IgD-negative memory B cell (primary cell): ENCODE data around the gene MEGF11. TPM values are rescaled to one million over a fixed set of nuclear protein-coding genes. Genes with fewer than 3 reads are reported as not detected.

ENCODE experiments used
- H3K27ac Mint-ChIP-seq, 3 donors: one replicate each; pipeline ENCODE4 v1.8.0; 2020 to 2022; ENCODE audit warnings: mild to moderate bottlenecking in 3 of 3, mixed read lengths in 3 of 3, moderate library complexity in 1 of 3
- H3K27me3 Mint-ChIP-seq: one replicate; pipeline ENCODE4 v1.8.0; 2021; ENCODE audit warnings: mixed read lengths
- H3K36me3 Mint-ChIP-seq: one replicate; pipeline ENCODE4 v1.8.0; 2020; ENCODE audit warnings: mild to moderate bottlenecking, mixed read lengths
- H3K4me1 Mint-ChIP-seq, 3 donors: one replicate each; pipeline ENCODE4 v1.8.0; 2020 to 2022; ENCODE audit warnings: mixed read lengths in 3 of 3, mild to moderate bottlenecking in 1 of 3
- H3K4me3 Mint-ChIP-seq, 4 donors: one replicate each; pipeline ENCODE4 v1.8.0; 2020 to 2022; ENCODE audit warnings: mild to moderate bottlenecking in 4 of 4, mixed read lengths in 4 of 4, moderate library complexity in 3 of 4
- H3K9me3 Mint-ChIP-seq, 3 donors: one replicate each; pipeline ENCODE4 v1.8.0; 2020 to 2021; ENCODE audit warnings: mixed read lengths in 3 of 3, mild to moderate bottlenecking in 1 of 3
- polyA plus RNA-seq: library from polyadenylated mRNA; unstranded; fragments of 300-500 nt; fragmentation: Illumina TruSeq; gene quantifications from one replicate; pipeline ENCODE4 v1.2.3, GENCODE V29; 2021

MEGF11 gene
- polyA plus RNA-seq, 1 donor from 2014 or later, result 0.41 TPM

- Mint-ChIP-seq H3K36me3 (no peaks in the 10 kb centered on the region), H3K4me3 (no peak overlapping the region), H3K9me3 (peaks cover 0 to 1% (median 0%) of the 10 kb centered on the region in 3 donors), H3K4me1 (no peaks in the 10 kb centered on the region), H3K27me3 (peaks cover 30% of the 10 kb centered on the region), H3K27ac (no peak overlapping the region)
Observed at GRCh38 chr15:65969865-65970816, 283.4 kb downstream of the MEGF11 start.

DNA sequence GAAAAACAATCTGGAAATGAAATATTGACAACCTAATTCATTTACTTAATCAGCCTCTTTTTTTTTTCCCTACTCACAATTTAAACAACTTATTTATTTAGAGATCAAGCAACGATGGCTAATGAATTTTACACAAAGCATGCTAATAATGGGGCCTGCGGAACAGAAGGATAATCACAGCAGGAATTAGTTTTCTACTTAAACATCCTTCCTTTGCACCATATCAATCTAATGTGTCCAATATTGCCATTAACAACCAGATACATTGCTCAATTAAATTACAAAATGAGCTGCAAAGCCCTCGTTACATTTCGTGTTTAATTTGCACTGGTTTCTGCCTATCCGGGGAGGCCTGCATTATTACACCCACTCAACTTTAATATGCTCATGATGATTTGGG is 285.0 kb downstream of the MEGF11 start:
- H3K4me3 Mint-ChIP-seq, result no peak overlapping the region
- H3K9me3 Mint-ChIP-seq, result peaks cover 0 to 1% (median 0%) of the 10 kb centered on the region in 3 donors
- no peaks in the 10 kb centered on the region for H3K4me1 Mint-ChIP-seq
- no peaks in the 10 kb centered on the region for H3K36me3 Mint-ChIP-seq
- no peak overlapping the region for H3K27ac Mint-ChIP-seq
- peaks cover 33% of the 10 kb centered on the region for H3K27me3 Mint-ChIP-seq

DNA sequence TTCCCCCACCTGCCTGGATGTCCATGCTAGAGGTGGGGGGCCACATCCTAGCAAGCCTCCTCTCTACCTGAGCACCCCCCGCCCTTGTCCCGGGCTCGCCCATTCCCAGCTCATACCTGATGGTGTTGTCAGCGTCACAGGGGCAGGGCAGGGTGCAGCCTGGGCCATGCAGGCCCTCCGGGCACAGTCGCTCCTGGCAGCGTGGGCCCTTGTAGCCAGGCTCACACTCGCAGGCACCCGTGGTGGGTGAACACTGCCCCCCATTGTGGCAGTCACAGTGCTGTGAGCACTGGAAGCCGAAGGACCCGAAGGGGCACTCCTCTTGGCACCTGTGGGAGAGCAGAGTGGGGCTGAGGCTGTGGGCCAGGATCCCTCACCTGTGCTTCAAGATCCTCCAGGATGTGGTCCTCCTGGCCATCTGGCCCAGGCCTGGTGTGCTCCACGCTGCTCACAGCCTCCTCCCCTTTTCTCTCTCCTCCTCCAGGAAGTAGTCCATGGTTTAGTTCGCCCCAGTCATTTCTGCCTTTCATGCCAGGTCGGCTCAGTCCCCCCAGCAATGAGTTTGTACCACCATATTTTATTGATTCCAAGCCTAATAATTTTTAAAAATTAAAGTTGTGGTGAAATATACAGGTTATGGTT is 288.6 kb downstream of the MEGF11 start:
- Mint-ChIP-seq H3K9me3 (peaks cover 0 to 1% (median 0%) of the 10 kb centered on the region in 3 donors), H3K27me3 (peaks cover 31% of the 10 kb centered on the region), H3K4me3 (no peak overlapping the region), H3K27ac (no peak overlapping the region), H3K4me1 (peaks cover 0 to 2% (median 2%) of the 10 kb centered on the region in 3 donors), H3K36me3 (peaks cover 1% of the 10 kb centered on the region)

DNA sequence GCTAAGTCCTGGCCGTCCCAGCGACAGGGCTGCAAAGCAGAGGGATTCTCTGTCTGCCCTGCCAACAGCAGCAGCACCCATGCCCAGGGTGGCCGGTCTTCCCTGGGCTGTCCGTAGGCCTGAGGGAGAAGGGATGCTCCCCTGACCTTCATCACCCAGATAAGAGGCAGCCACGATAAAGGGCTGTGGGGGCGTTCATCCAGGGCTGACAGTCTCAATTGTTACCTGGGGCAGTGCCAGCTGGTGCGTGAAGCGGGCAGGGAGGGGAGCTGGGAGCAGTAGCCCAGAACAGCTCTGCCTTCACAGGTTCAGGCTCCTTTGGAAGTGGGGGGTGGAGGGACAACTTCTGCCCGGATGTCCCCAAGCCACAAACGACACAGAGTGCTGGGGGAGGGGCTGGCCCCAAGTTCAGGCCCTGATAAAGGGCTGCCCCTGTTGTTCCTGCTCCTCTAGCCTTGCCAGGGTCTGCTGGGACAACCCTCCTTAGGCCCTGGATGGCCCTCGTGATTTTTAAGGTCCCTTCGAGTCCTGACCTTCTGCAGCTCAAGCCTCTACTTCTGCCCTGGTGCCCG is 289.6 kb downstream of the MEGF11 start:
- H3K27ac Mint-ChIP-seq, result no peak overlapping the region
- peaks cover 27% of the 10 kb centered on the region for H3K27me3 Mint-ChIP-seq
- peaks cover 0 to 2% (median 2%) of the 10 kb centered on the region in 3 donors for H3K4me1 Mint-ChIP-seq

GRCh38 chr15:65963358-65963757 is 290.2 kb downstream of the MEGF11 start:
- Mint-ChIP-seq H3K9me3 (no peaks in the 10 kb centered on the region), H3K4me3 (no peak overlapping the region)

More for the DNA sequence above, 289.6 kb downstream of the MEGF11 start:
- H3K9me3 Mint-ChIP-seq, result no peaks in the 10 kb centered on the region
- H3K36me3 Mint-ChIP-seq, result peaks cover 1% of the 10 kb centered on the region
- H3K4me3 Mint-ChIP-seq, result no peak overlapping the region

DNA sequence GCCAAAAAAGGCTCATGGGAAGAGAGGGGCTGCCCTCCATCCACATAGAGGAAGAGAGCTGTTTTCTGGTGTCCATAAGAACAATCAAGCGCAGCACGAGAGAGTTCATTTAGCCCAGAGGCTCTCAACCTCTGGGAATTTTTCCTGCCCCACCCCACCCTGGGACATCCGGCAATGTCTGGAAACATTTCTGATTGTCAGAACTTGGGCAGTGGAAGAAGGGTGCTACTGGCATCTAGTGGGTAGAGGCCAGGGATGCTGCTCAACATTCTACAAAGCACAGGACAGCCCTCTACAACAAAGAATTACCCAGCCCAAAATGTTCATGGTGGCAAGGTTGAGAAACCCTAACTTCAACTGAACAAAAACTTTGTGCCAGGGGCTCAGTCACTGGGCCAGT is 291.4 kb downstream of the MEGF11 start:
- no peak overlapping the region for H3K27ac Mint-ChIP-seq
- H3K4me3 Mint-ChIP-seq, result no peak overlapping the region
- H3K27me3 Mint-ChIP-seq, result peaks cover 19% of the 10 kb centered on the region
- peaks cover 1% of the 10 kb centered on the region for H3K36me3 Mint-ChIP-seq
- peaks cover 0 to 2% (median 2%) of the 10 kb centered on the region in 3 donors for H3K4me1 Mint-ChIP-seq
- no peaks in the 10 kb centered on the region for H3K9me3 Mint-ChIP-seq

More at GRCh38 chr15:65963358-65963757, 290.2 kb downstream of the MEGF11 start:
- peaks cover 0 to 2% (median 2%) of the 10 kb centered on the region in 3 donors for H3K4me1 Mint-ChIP-seq
- no peak overlapping the region for H3K27ac Mint-ChIP-seq
- H3K36me3 Mint-ChIP-seq, result peaks cover 1% of the 10 kb centered on the region
- peaks cover 27% of the 10 kb centered on the region for H3K27me3 Mint-ChIP-seq

DNA sequence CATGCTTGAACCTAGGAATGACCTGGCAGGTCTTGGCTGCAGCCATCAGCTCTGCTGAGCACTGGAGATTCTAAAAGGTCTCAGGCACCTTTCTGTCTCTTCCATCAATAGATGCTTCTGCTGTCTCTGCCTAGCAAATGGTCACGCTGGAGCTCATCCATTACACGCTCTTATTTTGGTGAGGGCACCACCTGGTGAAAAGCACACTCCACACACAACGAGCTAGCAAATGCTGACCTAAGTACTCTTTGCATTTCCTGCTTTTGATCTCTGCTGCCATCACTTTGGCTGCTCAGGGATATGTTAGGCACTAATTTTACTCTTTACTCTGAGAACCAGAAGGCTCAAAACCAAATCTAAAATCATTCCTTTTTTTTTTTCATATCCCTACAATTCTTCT is 293.0 kb downstream of the MEGF11 start:
- Mint-ChIP-seq H3K27ac (no peak overlapping the region), H3K4me3 (no peak overlapping the region), H3K9me3 (no peaks in the 10 kb centered on the region), H3K4me1 (peaks cover 0 to 2% (median 2%) of the 10 kb centered on the region in 3 donors), H3K36me3 (peaks cover 1% of the 10 kb centered on the region), H3K27me3 (peaks cover 16% of the 10 kb centered on the region)

- Mint-ChIP-seq H3K36me3 (peaks cover 1% of the 10 kb centered on the region), H3K27ac (no peak overlapping the region), H3K4me3 (no peak overlapping the region), H3K4me1 (peaks cover 0 to 12% (median 11%) of the 10 kb centered on the region in 3 donors), H3K9me3 (no peaks in the 10 kb centered on the region), H3K27me3 (peaks cover 13% of the 10 kb centered on the region)
Observed at GRCh38 chr15:65958835-65959234, 294.7 kb downstream of the MEGF11 start.

DNA sequence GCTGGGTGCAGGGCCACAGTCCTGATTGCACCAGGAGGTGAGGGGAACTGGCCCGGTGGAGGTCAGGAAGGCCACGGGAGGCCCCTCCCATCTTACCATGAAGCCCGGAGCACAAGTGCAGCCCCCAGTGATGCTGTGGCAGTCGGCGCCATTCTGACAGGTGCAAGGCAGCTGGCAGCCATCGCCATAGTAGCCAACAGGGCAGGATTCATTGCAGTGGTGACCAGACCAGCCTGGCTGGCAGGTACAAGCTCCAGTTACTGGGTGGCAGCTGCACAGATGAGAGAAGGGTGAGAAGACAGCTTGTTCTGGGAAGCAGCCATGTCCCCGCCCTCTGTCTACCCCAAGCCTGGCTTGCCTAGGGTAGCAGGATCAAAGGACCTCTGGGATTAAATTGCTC is 296.1 kb downstream of the MEGF11 start:
- Mint-ChIP-seq H3K27ac (no peak overlapping the region), H3K4me3 (no peak overlapping the region), H3K36me3 (peaks cover 1% of the 10 kb centered on the region), H3K9me3 (no peaks in the 10 kb centered on the region), H3K4me1 (peaks cover 0 to 17% (median 16%) of the 10 kb centered on the region in 3 donors), H3K27me3 (peaks cover 7% of the 10 kb centered on the region)

DNA sequence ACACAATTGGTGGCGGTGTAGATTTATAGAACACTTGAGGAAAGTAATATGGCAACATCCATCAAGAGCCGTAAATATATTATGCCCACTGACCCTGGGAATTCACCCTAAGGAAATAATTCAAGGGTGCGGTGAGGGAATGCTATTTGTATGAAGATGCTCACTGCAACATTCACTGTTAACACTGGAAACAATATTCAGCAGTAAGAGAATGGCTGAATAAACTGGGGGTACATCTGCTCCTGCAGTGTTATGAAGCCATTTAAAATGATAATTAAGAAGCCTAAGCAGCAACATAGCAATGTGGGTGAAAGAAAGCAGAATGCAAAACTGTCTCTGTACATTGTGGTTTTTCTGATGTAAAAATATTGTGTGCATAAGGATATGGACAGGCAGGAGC is 296.7 kb downstream of the MEGF11 start:
- no peaks in the 10 kb centered on the region for H3K9me3 Mint-ChIP-seq
- H3K4me1 Mint-ChIP-seq, result peaks cover 0 to 17% (median 16%) of the 10 kb centered on the region in 3 donors
- no peak overlapping the region for H3K27ac Mint-ChIP-seq
- H3K27me3 Mint-ChIP-seq, result peaks cover 7% of the 10 kb centered on the region
- no peak overlapping the region for H3K4me3 Mint-ChIP-seq
- H3K36me3 Mint-ChIP-seq, result no peaks in the 10 kb centered on the region

DNA sequence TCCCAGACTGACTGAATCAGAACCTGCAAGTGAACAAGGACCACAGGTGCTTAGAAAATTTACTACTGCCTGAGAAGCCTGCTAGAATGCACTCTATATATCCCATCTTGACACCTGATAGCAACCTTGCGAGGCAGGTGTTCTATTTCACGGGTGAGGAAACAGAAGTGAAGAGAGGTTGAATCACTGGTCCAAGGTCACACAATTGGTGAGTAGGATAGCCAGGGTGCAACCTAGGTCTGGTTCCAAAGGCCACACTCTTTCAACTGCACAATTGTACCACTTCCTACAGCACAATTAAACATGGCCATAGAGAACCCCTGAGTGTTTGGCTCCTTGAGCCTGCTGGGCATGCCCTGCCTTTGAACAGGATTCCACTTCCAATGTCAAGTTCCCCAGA is 297.2 kb downstream of the MEGF11 start:
- peaks cover 7% of the 10 kb centered on the region for H3K27me3 Mint-ChIP-seq
- H3K36me3 Mint-ChIP-seq, result no peaks in the 10 kb centered on the region
- H3K4me1 Mint-ChIP-seq, result peaks cover 0 to 17% (median 16%) of the 10 kb centered on the region in 3 donors
- no peaks in the 10 kb centered on the region for H3K9me3 Mint-ChIP-seq
- H3K27ac Mint-ChIP-seq, result no peak overlapping the region
- H3K4me3 Mint-ChIP-seq, result peak overlapping the region in 1 of 4 donors; percentile 18

GRCh38 chr15:65954289-65954741 is 299.2 kb downstream of the MEGF11 start:
- Mint-ChIP-seq H3K4me1 (peaks cover 0 to 15% (median 14%) of the 10 kb centered on the region in 3 donors), H3K36me3 (no peaks in the 10 kb centered on the region), H3K27me3 (peaks cover 4% of the 10 kb centered on the region), H3K9me3 (no peaks in the 10 kb centered on the region), H3K27ac (peak overlapping the region in 1 of 3 donors; percentile 78), H3K4me3 (peak overlapping the region in 1 of 4 donors; percentile 37)

GRCh38 chr15:65953622-65954021 is 299.9 kb downstream of the MEGF11 start:
- no peaks in the 10 kb centered on the region for H3K36me3 Mint-ChIP-seq
- peaks cover 7% of the 10 kb centered on the region for H3K27me3 Mint-ChIP-seq
- H3K27ac Mint-ChIP-seq, result no peak overlapping the region
- H3K4me3 Mint-ChIP-seq, result peak overlapping the region in 1 of 4 donors; percentile 1
- peaks cover 0 to 15% (median 14%) of the 10 kb centered on the region in 3 donors for H3K4me1 Mint-ChIP-seq
- H3K9me3 Mint-ChIP-seq, result no peaks in the 10 kb centered on the region

- Mint-ChIP-seq H3K4me3 (no peak overlapping the region), H3K9me3 (no peaks in the 10 kb centered on the region), H3K4me1 (peaks cover 0 to 15% (median 14%) of the 10 kb centered on the region in 3 donors), H3K36me3 (no peaks in the 10 kb centered on the region), H3K27me3 (peaks cover 7% of the 10 kb centered on the region), H3K27ac (no peak overlapping the region)
Observed at GRCh38 chr15:65952391-65953053, 301.0 kb downstream of the MEGF11 start.
